Thyroid gland (tissue), 4 donors: Measurements from ENCODE around the gene TREX2. TPM values are rescaled to one million over a fixed set of nuclear protein-coding genes. Genes with fewer than 3 reads are reported as not detected.

Experiments used
- DNase-seq, 2 donors: peaks; one replicate each; pipeline ENCODE4 v3.0.0-alpha.2; 2019
- H3K27ac ChIP-seq, 3 donors: fragments of 200-600 bp; sonication (generic); 1 replicate in 2 of 3; 2 replicates in 1 of 3; pipeline ENCODE4 v1.5.1; 2016 to 2019; ENCODE audit warnings: mild to moderate bottlenecking in 1 of 3, moderate library complexity in 1 of 3
- H3K27me3 ChIP-seq: fragments of 200-600 bp; sonication (generic); one replicate; pipeline ENCODE4 v1.5.1; 2019
- H3K36me3 ChIP-seq, 2 donors: fragments of 200-600 bp; sonication (generic); one replicate each; pipeline ENCODE4 v1.5.1; 2016 to 2019
- H3K4me1 ChIP-seq, 2 donors: fragments of 200-600 bp; sonication (generic); one replicate each; pipeline ENCODE4 v1.5.1; 2017 to 2019
- H3K4me3 ChIP-seq, 3 donors: fragments of 200-600 bp; sonication (generic); replicated peaks in 1 of 3; 1 replicate in 2 of 3; 2 replicates in 1 of 3; pipeline ENCODE4 v1.5.1; 2016; ENCODE audit warnings: mild to moderate bottlenecking in 1 of 3
- H3K9me3 ChIP-seq: fragments of 200-600 bp; sonication (generic); one replicate; pipeline ENCODE4 v1.5.1; 2017
- POLR2A ChIP-seq, 2 donors: fragments of 450-650 bp; IDR thresholded peaks; one replicate each; pipeline ENCODE4 v1.6.1; 2017; ENCODE audit warnings: antibody characterized with exemption in 2 of 2, mild to moderate bottlenecking in 2 of 2, moderate library complexity in 1 of 2
- WGBS, 2 donors: methylation state at CpG; one replicate each; pipeline ENCODE4 v1.1.5; 2017; 5-methylcytosine and 5-hydroxymethylcytosine counted together
- intact Hi-C: fragments of 100-400 bp; cut with DNase I; formaldehyde crosslinking; loops from one replicate; pipeline ENCODE4 v1.15.1; 2023
- total RNA-seq, 4 donors: library from RNA; depleted of rRNA; stranded (reverse); fragments of >200 nt; gene quantifications; one replicate each; pipeline ENCODE4 v1.2.3, GENCODE V29; 2016
- TF ChIP-seq, protein P1 (sequence below), 6 experiments: fragments of 200-600 bp in 3 of 6; fragments of 450-650 bp in 3 of 6; sonication (generic) in 3 of 6; IDR thresholded peaks; one replicate each; pipeline ENCODE4 v1.5.1; 2016 to 2019; ENCODE audit warnings: antibody characterized with exemption in 6 of 6, mild to moderate bottlenecking in 2 of 6, inconsistent platforms in 1 of 6, moderate library complexity in 1 of 6

TREX2 gene
- total RNA-seq, 4 donors from 2014 or later: 0.40 to 8.9 (median 3.2) TPM; not detected in 1

DNA sequence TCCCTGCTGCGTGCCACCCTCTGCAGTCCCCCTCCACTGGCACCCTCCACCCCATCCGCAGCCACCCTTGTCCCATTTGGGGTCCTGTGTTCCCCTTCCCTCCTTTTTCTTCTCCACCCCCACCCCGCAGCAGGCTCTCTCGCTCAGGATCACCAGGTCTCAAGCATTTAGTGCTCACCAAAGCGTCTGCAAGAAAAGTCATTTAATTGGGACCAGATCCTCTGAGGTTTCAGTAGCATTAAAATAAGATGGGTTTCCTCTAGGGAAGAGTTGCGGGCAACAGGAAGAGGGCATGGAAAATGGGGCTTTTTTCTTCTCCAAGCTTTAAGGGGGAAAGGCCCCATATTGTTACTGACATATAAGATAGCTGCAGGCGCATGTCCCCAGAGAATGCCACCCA lies 29.4 kb upstream of the TREX2 start:
- H3K9me3 ChIP-seq: no peaks in the 10 kb centered on the region
- H3K27me3 ChIP-seq: no peaks in the 10 kb centered on the region
- peak overlapping the region in 1 of 3 donors; percentile 24 for H3K27ac ChIP-seq
- H3K4me1 ChIP-seq: peaks cover 0 to 5% of the 10 kb centered on the region in 2 donors
- no peaks in the 10 kb centered on the region for H3K36me3 ChIP-seq
- no peak overlapping the region for H3K4me3 ChIP-seq
- TF ChIP-seq POLR2A (IDR thresholded peaks at IDR 0.05): no peak
- TF ChIP-seq, protein P1, sequence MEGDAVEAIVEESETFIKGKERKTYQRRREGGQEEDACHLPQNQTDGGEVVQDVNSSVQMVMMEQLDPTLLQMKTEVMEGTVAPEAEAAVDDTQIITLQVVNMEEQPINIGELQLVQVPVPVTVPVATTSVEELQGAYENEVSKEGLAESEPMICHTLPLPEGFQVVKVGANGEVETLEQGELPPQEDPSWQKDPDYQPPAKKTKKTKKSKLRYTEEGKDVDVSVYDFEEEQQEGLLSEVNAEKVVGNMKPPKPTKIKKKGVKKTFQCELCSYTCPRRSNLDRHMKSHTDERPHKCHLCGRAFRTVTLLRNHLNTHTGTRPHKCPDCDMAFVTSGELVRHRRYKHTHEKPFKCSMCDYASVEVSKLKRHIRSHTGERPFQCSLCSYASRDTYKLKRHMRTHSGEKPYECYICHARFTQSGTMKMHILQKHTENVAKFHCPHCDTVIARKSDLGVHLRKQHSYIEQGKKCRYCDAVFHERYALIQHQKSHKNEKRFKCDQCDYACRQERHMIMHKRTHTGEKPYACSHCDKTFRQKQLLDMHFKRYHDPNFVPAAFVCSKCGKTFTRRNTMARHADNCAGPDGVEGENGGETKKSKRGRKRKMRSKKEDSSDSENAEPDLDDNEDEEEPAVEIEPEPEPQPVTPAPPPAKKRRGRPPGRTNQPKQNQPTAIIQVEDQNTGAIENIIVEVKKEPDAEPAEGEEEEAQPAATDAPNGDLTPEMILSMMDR (IDR thresholded peaks at IDR 0.05): no peak
- DNase-seq: no peak
- intact Hi-C loops: no loop called here
- WGBS, 2 donors: 80 to 85% methylated on average over 7 of the region's 7 CpGs

DNA sequence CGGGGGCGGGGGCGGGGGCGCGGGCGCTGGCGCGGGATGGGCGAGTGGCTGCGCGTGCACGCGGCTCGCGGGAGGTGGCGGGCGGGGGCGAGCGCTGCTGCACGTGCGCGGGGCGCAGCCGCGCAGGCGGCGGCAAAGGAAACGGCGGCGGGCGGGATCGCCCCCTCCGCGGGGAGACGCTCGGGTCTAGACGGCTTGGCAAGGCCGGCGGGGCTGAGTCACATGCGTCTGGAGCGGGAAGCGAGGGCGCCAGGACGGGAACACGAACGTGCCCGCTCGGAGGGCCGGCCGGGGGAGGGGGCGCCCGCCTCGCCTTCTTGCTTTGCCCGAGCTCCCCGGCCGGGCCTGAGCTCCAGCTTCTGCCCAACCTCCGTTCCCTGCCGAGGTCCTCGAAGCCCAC lies 28.9 kb upstream of the TREX2 start:
- WGBS, 2 donors: 0 to 4% methylated on average over 3 to 16 of the region's 59 CpGs
- Histone ChIP-seq H3K27ac (peak overlapping the region in 1 of 3 donors; percentile 24), H3K9me3 (no peaks in the 10 kb centered on the region), H3K4me1 (peaks cover 2 to 5% of the 10 kb centered on the region in 2 donors), H3K4me3 (no peak overlapping the region), H3K27me3 (no peaks in the 10 kb centered on the region), H3K36me3 (no peaks in the 10 kb centered on the region)
- TF ChIP-seq POLR2A (IDR thresholded peaks at IDR 0.05): no peak
- TF ChIP-seq, protein P1 (IDR thresholded peaks at IDR 0.05): no peak
- intact Hi-C loops: no loop called here
- DNase-seq: peak; percentile 63 to 66

DNA sequence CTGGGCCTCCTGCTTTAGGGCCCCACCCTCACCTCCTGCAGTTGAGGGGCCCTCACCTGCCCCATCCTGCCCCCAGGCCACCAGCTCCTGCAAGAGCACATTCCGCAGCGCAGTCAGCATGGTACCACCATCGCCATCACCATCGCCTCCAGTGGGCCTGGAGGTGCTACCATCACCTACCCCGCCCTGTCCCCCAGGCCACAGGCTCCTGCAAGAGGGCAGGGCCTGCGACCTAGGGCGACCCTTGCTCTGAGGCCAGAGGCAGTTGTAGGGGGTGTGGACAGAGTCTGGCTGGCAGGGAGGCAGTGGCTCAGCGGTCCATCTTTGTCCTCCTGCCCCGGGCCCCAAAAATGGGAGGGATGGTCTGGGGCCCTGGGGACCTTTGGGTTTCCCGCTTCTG lies 28.4 kb upstream of the TREX2 start:
- TF ChIP-seq POLR2A (IDR thresholded peaks at IDR 0.05): no peak
- TF ChIP-seq, protein P1 (IDR thresholded peaks at IDR 0.05): no peak
- Histone ChIP-seq H3K27me3 (no peaks in the 10 kb centered on the region), H3K9me3 (no peaks in the 10 kb centered on the region), H3K4me1 (peaks cover 6 to 10% of the 10 kb centered on the region in 2 donors), H3K36me3 (no peaks in the 10 kb centered on the region), H3K27ac (no peak overlapping the region), H3K4me3 (no peak overlapping the region)
- WGBS, 2 donors: no CpG with 5 or more reads among the region's 10 CpGs
- no peak for DNase-seq
- intact Hi-C loops: no loop called here

DNA sequence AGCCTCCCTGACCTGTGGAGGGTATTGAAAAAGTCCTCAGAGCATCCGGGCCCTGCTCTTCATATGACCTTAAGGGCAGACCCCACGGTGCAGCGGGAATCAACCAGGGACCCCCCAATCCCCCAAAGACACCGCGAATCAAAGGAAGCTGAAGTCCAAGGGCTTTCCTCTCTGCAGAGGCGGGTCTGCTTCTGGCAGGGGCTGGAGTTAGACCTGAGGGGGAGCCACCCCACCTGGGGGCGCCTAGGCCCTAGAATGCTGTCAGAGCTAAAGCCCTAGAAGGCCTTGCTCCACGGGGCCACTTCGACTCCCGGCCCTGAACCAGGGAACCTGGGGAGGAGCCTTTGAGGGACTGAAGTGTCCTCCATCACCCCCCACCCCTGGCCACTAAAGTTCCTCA lies 27.3 kb upstream of the TREX2 start:
- DNase-seq: no peak
- Histone ChIP-seq H3K4me1 (peaks cover 9 to 15% of the 10 kb centered on the region in 2 donors), H3K36me3 (no peaks in the 10 kb centered on the region), H3K4me3 (no peak overlapping the region), H3K27ac (no peak overlapping the region), H3K9me3 (no peaks in the 10 kb centered on the region), H3K27me3 (no peaks in the 10 kb centered on the region)
- intact Hi-C loops: no loop called here
- WGBS, 2 donors: 99% methylated on average over 6 of the region's 10 CpGs; no CpG with 5 or more reads in 1 of the 2 donors
- TF ChIP-seq, protein P1 (IDR thresholded peaks at IDR 0.05): no peak
- TF ChIP-seq POLR2A (IDR thresholded peaks at IDR 0.05): no peak

DNA sequence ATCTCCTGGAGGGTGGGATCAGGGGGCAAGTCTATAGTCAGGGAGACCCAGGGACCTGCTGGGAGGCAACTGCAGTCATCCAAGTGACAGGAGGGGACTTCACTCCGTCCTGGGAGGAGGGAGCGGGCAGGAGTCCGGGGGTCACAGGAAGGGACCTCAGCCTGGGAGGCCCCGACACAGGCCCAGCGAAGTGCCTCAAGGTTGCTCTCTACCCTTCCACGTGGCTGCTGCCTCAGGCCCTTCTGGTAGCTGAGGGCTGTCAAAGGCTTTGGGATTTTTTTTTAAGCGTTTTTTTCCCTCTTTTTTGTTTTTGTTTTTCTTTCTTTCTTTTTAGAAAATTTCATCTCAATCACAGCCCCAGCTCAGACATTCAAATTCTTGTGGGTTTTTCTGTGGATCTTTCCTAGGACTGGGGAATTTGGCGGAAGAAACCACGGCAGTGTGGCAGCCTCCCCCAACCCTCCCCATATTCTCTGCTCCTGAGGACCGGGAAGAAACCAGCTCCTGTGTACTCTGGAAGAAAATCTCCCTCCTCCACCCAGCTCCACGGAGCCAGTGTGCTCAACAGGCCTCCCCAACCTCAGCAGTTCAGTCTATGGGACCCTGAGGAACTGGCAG lies 25.9 kb upstream of the TREX2 start:
- Histone ChIP-seq H3K4me1 (peaks cover 9 to 15% of the 10 kb centered on the region in 2 donors), H3K9me3 (no peaks in the 10 kb centered on the region), H3K27ac (no peak overlapping the region), H3K27me3 (no peaks in the 10 kb centered on the region), H3K4me3 (no peak overlapping the region), H3K36me3 (no peaks in the 10 kb centered on the region)
- DNase-seq: no peak
- WGBS, 2 donors: 74 to 76% methylated on average over 10 to 11 of the region's 11 CpGs
- intact Hi-C loops: no loop called here
- no peak for TF ChIP-seq POLR2A (IDR thresholded peaks at IDR 0.05)
- TF ChIP-seq, protein P1 (IDR thresholded peaks at IDR 0.05): no peak
